GM23338 (cell line): Measurements from ENCODE around the gene SLU7. TPM values are rescaled to one million over a fixed set of nuclear protein-coding genes. Genes with fewer than 3 reads are reported as not detected.

Experiments
- ATAC-seq: fragments of 200-7000 bp; cut with Tn5 transposase; 3 replicates; pipeline ENCODE4 v1.9.1; 2020
- DNase-seq: peaks from one replicate; pipeline ENCODE4 v3.0.0-alpha.2; 2015; ENCODE audit warnings: low spot score
- H2AFZ ChIP-seq: fragments of 200-600 bp; sonication (generic); 2 replicates; pipeline ENCODE4 v1.8.0; 2016; ENCODE audit warnings: antibody characterized with exemption, mild to moderate bottlenecking, moderate library complexity
- H3F3A ChIP-seq: fragments of 200-600 bp; sonication (generic); replicated peaks from 2 replicates; pipeline ENCODE4 v1.8.0; 2017; ENCODE audit warnings: antibody characterized with exemption, mixed run types, low read depth
- H3K27ac ChIP-seq: fragments of 200-600 bp; sonication (generic); 2 replicates; pipeline ENCODE4 v1.6.1; 2016; ENCODE audit warnings: low read depth
- H3K27me3 ChIP-seq: fragments of 200-600 bp; sonication (generic); 2 replicates; pipeline ENCODE4 v1.8.0; 2016; ENCODE audit warnings: mild to moderate bottlenecking, mixed run types, moderate library complexity; ENCODE audit not compliant: insufficient read depth
- H3K36me3 ChIP-seq: fragments of 200-600 bp; sonication (generic); 2 replicates; pipeline ENCODE4 v1.8.0; 2016; ENCODE audit warnings: mild to moderate bottlenecking; ENCODE audit not compliant: insufficient read depth
- H3K4me1 ChIP-seq: fragments of 200-600 bp; sonication (generic); 2 replicates; pipeline ENCODE4 v1.8.0; 2016; ENCODE audit warnings: mild to moderate bottlenecking, moderate library complexity; ENCODE audit not compliant: insufficient read depth
- H3K4me2 ChIP-seq: fragments of 200-600 bp; sonication (generic); 2 replicates; pipeline ENCODE4 v1.7.1; 2017; ENCODE audit warnings: mixed run types
- H3K4me3 ChIP-seq: fragments of 200-600 bp; sonication (generic); 2 replicates; pipeline ENCODE4 v1.6.1; 2016; ENCODE audit warnings: mixed run types
- H3K79me2 ChIP-seq: fragments of 200-600 bp; sonication (generic); replicated peaks from 2 replicates; pipeline ENCODE4 v1.8.0; 2017; ENCODE audit warnings: mild to moderate bottlenecking; ENCODE audit not compliant: insufficient read depth
- H3K9me2 ChIP-seq: fragments of 200-600 bp; sonication (generic); 2 replicates; pipeline ENCODE4 v1.8.0; 2017; ENCODE audit not compliant: insufficient read depth
- H4K20me1 ChIP-seq: fragments of 200-600 bp; sonication (generic); replicated peaks from 2 replicates; pipeline ENCODE4 v1.8.0; 2017; ENCODE audit warnings: mild to moderate bottlenecking; ENCODE audit not compliant: insufficient read depth
- H3K27ac Mint-ChIP-seq: 2 replicates; pipeline ENCODE4 v1.8.0; 2020; ENCODE audit warnings: inconsistent platforms, mild to moderate bottlenecking, moderate library complexity, mixed read lengths
- H3K27me3 Mint-ChIP-seq: 3 replicates; pipeline ENCODE4 v1.8.0; 2022; ENCODE audit warnings: low read depth, mild to moderate bottlenecking, moderate library complexity, mixed read lengths, inconsistent platforms; ENCODE audit not compliant: insufficient read depth, poor library complexity
- H3K36me3 Mint-ChIP-seq: 3 replicates; pipeline ENCODE4 v1.8.0; 2021; ENCODE audit warnings: low read depth, mild to moderate bottlenecking, inconsistent platforms, moderate library complexity, mixed read lengths
- H3K4me1 Mint-ChIP-seq: 3 replicates; pipeline ENCODE4 v1.8.0; 2020; ENCODE audit warnings: mild to moderate bottlenecking, inconsistent platforms, mixed read lengths
- H3K4me3 Mint-ChIP-seq: 3 replicates; pipeline ENCODE4 v1.8.0; 2021; ENCODE audit warnings: moderate library complexity, mild to moderate bottlenecking, inconsistent platforms, mixed read lengths
- H3K9me3 Mint-ChIP-seq: 3 replicates; pipeline ENCODE4 v1.8.0; 2020; ENCODE audit warnings: moderate library complexity, mild to moderate bottlenecking, inconsistent platforms, mixed read lengths
- CTCF ChIP-seq, 2 experiments: fragments of 200-600 bp in 1 of 2; sonication (generic) in 1 of 2; conservative IDR thresholded peaks; 2 replicates each; pipeline versions ENCODE4 v1.5.1 to v1.6.1; 2016 to 2017; ENCODE audit warnings: antibody characterized with exemption in 2 of 2, low read depth in 2 of 2, mild to moderate bottlenecking in 2 of 2, moderate library complexity in 1 of 2
- EZH2 ChIP-seq: fragments of 200-600 bp; sonication (generic); IDR thresholded peaks from one replicate; pipeline ENCODE4 v1.8.0; 2017; ENCODE audit warnings: antibody characterized with exemption, mild to moderate bottlenecking, low read depth; ENCODE audit not compliant: unreplicated experiment
- EZH2phosphoT487 ChIP-seq: fragments of 200-600 bp; sonication (generic); IDR thresholded peaks from one replicate; pipeline ENCODE4 v1.8.1; 2018; ENCODE audit warnings: antibody characterized with exemption; ENCODE audit not compliant: unreplicated experiment
- JUNB ChIP-seq: IDR thresholded peaks from one replicate; pipeline ENCODE4 v1.6.1; 2016; ENCODE audit warnings: antibody characterized with exemption; ENCODE audit not compliant: unreplicated experiment
- NANOG ChIP-seq: IDR thresholded peaks from 2 replicates; pipeline ENCODE4 v1.6.1; 2016; ENCODE audit warnings: antibody characterized with exemption, borderline replicate concordance
- REST ChIP-seq: IDR thresholded peaks from one replicate; pipeline ENCODE4 v1.6.1; 2018; ENCODE audit warnings: antibody characterized with exemption; ENCODE audit not compliant: unreplicated experiment
- ZNF114 ChIP-seq: fragments of 250-450 bp; sonication (Bioruptor Pico); IDR thresholded peaks from 2 replicates; pipeline ENCODE4 v1.5.0; 2020; ENCODE audit warnings: mild to moderate bottlenecking, moderate library complexity
- ZNF331 ChIP-seq: fragments of 250-450 bp; sonication (Bioruptor Pico); IDR thresholded peaks from 2 replicates; pipeline ENCODE4 v1.5.0; 2020; ENCODE audit warnings: low read depth, mild to moderate bottlenecking, moderate library complexity
- ZNF462 ChIP-seq: fragments of 250-450 bp; sonication (Bioruptor Pico); IDR thresholded peaks from 2 replicates; pipeline ENCODE4 v1.5.0; 2020; ENCODE audit warnings: mild to moderate bottlenecking, moderate library complexity
- polyA plus RNA-seq: library from polyadenylated mRNA; unstranded; fragments of >200 nt; fragmentation: Nextera tagmentation; extraction: Ambion mirVana; gene quantifications from 2 replicates; pipeline ENCODE4 v1.2.1, GENCODE V29; 2016
- total RNA-seq: library from RNA; depleted of rRNA; stranded (reverse); fragments of >200 nt; shearing (Covaris generic); gene quantifications from 2 replicates; pipeline ENCODE4 v1.2.3, GENCODE V29; 2014

The SLU7 gene
- total and polyA plus RNA-seq, 2 experiments from 2014 or later, result 27.0 to 47.5 TPM

- Mint-ChIP-seq H3K36me3 (no peaks in the 10 kb centered on the region; the same call in 2 of the 3 replicates), H3K9me3 (no peaks in the 10 kb centered on the region), H3K27me3 (peaks cover 5% of the 10 kb centered on the region), H3K4me3 (no peak overlapping the region), H3K27ac (no peak overlapping the region), H3K4me1 (peaks cover 19% of the 10 kb centered on the region)
- DNase-seq (no peak), ATAC-seq (no peak)
- no peaks in the 10 kb centered on the region for H4K20me1 ChIP-seq
- no peak overlapping the region for H2AFZ ChIP-seq
- H3K4me1 ChIP-seq, result peaks cover 9% of the 10 kb centered on the region; the same call in 1 of the 2 replicates
- no peak overlapping the region for H3K27ac ChIP-seq
- no peaks in the 10 kb centered on the region for H3K36me3 ChIP-seq
- H3K4me2 ChIP-seq, result no peak overlapping the region
- TF ChIP-seq EZH2phosphoT487 (no peak), NANOG (no peak), EZH2 (no peak), ZNF331 (CRISPR knock-in tag) (no peak), CTCF (conservative IDR thresholded peaks at IDR 0.05; ENCODE audit: low read depth in 2 of 2) (no peak), REST (no peak), ZNF114 (CRISPR knock-in tag) (no peak)
- H3K79me2 ChIP-seq, result no peaks in the 10 kb centered on the region
- no peaks in the 10 kb centered on the region for H3K27me3 ChIP-seq
- H3K9me2 ChIP-seq, result no peaks in the 10 kb centered on the region
- H3K4me3 ChIP-seq, result no peak overlapping the region
- H3F3A ChIP-seq, result no peaks in the 10 kb centered on the region
Measured at GRCh38 chr5:160361624-160362228, 57.2 kb downstream of the SLU7 start.

GRCh38 chr5:160360310-160360709, 58.6 kb downstream of the SLU7 start:
- Histone ChIP-seq H3K4me2 (0 out of 2 replicates have a peak overlapping the region, but pooled peaks have one; percentile 13), H3K4me1 (peaks cover 9% of the 10 kb centered on the region; the same call in 1 of the 2 replicates), H4K20me1 (no peaks in the 10 kb centered on the region), H3F3A (no peaks in the 10 kb centered on the region), H3K27me3 (no peaks in the 10 kb centered on the region), H3K27ac (no peak overlapping the region), H2AFZ (peak overlapping the region; percentile 88), H3K9me2 (no peaks in the 10 kb centered on the region), H3K4me3 (no peak overlapping the region), H3K36me3 (no peaks in the 10 kb centered on the region), H3K79me2 (no peaks in the 10 kb centered on the region)
- Mint-ChIP-seq H3K9me3 (no peaks in the 10 kb centered on the region), H3K36me3 (no peaks in the 10 kb centered on the region; the same call in 2 of the 3 replicates), H3K4me3 (no peak overlapping the region), H3K27me3 (peaks cover 6% of the 10 kb centered on the region), H3K27ac (no peak overlapping the region), H3K4me1 (peaks cover 20% of the 10 kb centered on the region)
- peak; percentile 52 for DNase-seq
- peak; percentile 88 for ATAC-seq
- TF ChIP-seq EZH2 (no peak), JUNB (no peak), ZNF462 (CRISPR knock-in tag) (no peak), ZNF114 (CRISPR knock-in tag) (no peak)
